SK-N-SH (cell line): ENCODE data around the gene SERPINB13. TPM values are rescaled to one million over a fixed set of nuclear protein-coding genes. Genes with fewer than 3 reads are reported as not detected.

Experiments
- CTCF ChIA-PET: fragments of 300-600, 350-600 bp; formaldehyde crosslinking; extraction: SDS; loops from one replicate; lab custom pipeline; 2021; lab: Yijun Ruan, JAX
- POLR2A ChIA-PET: fragments of 350-600 bp; sonication (Branson Sonifier 250); formaldehyde crosslinking; extraction: SDS; loops from one replicate; lab custom pipeline; 2020; ENCODE audit warnings: antibody characterized with exemption, inconsistent platforms; lab: Yijun Ruan, JAX
- DNase-seq: peaks from one replicate; pipeline ENCODE4 v3.0.0; 2012
- H2AFZ ChIP-seq: fragments of 200-600 bp; sonication (generic); 2 replicates; pipeline ENCODE4 v1.8.1; 2016; ENCODE audit warnings: antibody characterized with exemption, mild to moderate bottlenecking, low read depth
- H3F3A ChIP-seq: fragments of 200-600 bp; sonication (generic); replicated peaks from 2 replicates; pipeline ENCODE3; 2016; ENCODE audit warnings: antibody characterized with exemption, mild to moderate bottlenecking; ENCODE audit not compliant: insufficient read depth
- H3K27ac ChIP-seq, 2 experiments: fragments of 200-500 bp in 1 of 2; fragments of 200-600 bp in 1 of 2; sonication (Bioruptor generic) in 1 of 2; sonication (generic), shearing (Covaris generic) in 1 of 2; 2 replicates each; pipeline versions ENCODE4 v1.5.1 to v1.6.1; 2014 to 2016; ENCODE audit warnings: low read depth in 2 of 2, inconsistent platforms in 1 of 2, low read length in 1 of 2, mild to moderate bottlenecking in 1 of 2, mixed read lengths in 1 of 2
- H3K27me3 ChIP-seq: fragments of 200-600 bp; sonication (generic), shearing (Covaris generic); 2 replicates; pipeline ENCODE4 v1.6.1; 2016; ENCODE audit warnings: mixed run types; ENCODE audit not compliant: insufficient read depth
- H3K36me3 ChIP-seq, 2 experiments: fragments of 200-500 bp in 1 of 2; fragments of 200-600 bp in 1 of 2; sonication (Bioruptor generic) in 1 of 2; sonication (generic) in 1 of 2; replicated peaks in 1 of 2; 2 replicates each; pipeline versions ENCODE3 to v1.5.1; 2014 to 2016; ENCODE audit warnings: low read length in 1 of 2, mild to moderate bottlenecking in 1 of 2; ENCODE audit not compliant: insufficient read depth in 2 of 2, control insufficient read depth in 1 of 2
- H3K4me1 ChIP-seq, 2 experiments: fragments of 200-500 bp in 1 of 2; fragments of 200-600 bp in 1 of 2; sonication (Bioruptor generic) in 1 of 2; sonication (generic), shearing (Covaris generic) in 1 of 2; 2 replicates each; pipeline versions ENCODE4 v1.5.1 to v1.6.1; 2014 to 2016; ENCODE audit warnings: low read depth in 1 of 2, low read length in 1 of 2, mixed run types in 1 of 2; ENCODE audit not compliant: insufficient read depth in 2 of 2, control insufficient read depth in 1 of 2
- H3K4me2 ChIP-seq: fragments of 200-600 bp; sonication (generic), shearing (Covaris generic); 2 replicates; pipeline ENCODE4 v1.6.1; 2017; ENCODE audit warnings: mixed run types
- H3K4me3 ChIP-seq, 2 experiments: fragments of 200-500 bp in 1 of 2; fragments of 200-600 bp in 1 of 2; sonication (Bioruptor generic) in 1 of 2; sonication (generic), shearing (Covaris generic) in 1 of 2; 2 replicates each; pipeline versions ENCODE4 v1.5.1 to v1.8.1; 2014 to 2016; ENCODE audit warnings: low read depth in 2 of 2, inconsistent platforms in 1 of 2, low read length in 1 of 2, mild to moderate bottlenecking in 1 of 2, mixed read lengths in 1 of 2, moderate library complexity in 1 of 2
- H3K79me2 ChIP-seq: fragments of 200-600 bp; sonication (generic); 2 replicates; pipeline ENCODE4 v1.8.1; 2017; ENCODE audit warnings: mild to moderate bottlenecking; ENCODE audit not compliant: insufficient read depth
- H3K9ac ChIP-seq: fragments of 200-600 bp; sonication (generic); 2 replicates; pipeline ENCODE4 v1.6.1; 2017; ENCODE audit warnings: mixed run types
- H3K9me2 ChIP-seq: fragments of 200-600 bp; sonication (generic); 2 replicates; pipeline ENCODE4 v1.6.1; 2017; ENCODE audit warnings: mixed run types
- H3K9me3 ChIP-seq: fragments of 200-600 bp; sonication (generic); 2 replicates; pipeline ENCODE4 v1.6.1; 2017; ENCODE audit warnings: mixed run types, mild to moderate bottlenecking, moderate library complexity
- H4K20me1 ChIP-seq: fragments of 200-600 bp; sonication (generic); 2 replicates; pipeline ENCODE4 v1.6.1; 2017; ENCODE audit warnings: mild to moderate bottlenecking, mixed run types; ENCODE audit not compliant: insufficient read depth
- CHD2 ChIP-seq: fragments of 150-350 bp; IDR thresholded peaks from 2 replicates; pipeline ENCODE4 v1.6.1; 2018; ENCODE audit warnings: low read length; ENCODE audit not compliant: partially characterized antibody
- EP300 ChIP-seq, 2 experiments: IDR thresholded peaks; 2 replicates each; pipeline versions ENCODE4 v1.4.0 to v1.6.1; 2012; ENCODE audit warnings: borderline replicate concordance in 1 of 2, low read depth in 1 of 2, low read length in 1 of 2
- EZH2phosphoT487 ChIP-seq: fragments of 200-600 bp; sonication (generic); IDR thresholded peaks from 2 replicates; pipeline ENCODE4 v1.6.1; 2017; ENCODE audit warnings: low read depth, mixed run types, mild to moderate bottlenecking, antibody characterized with exemption, moderate library complexity, borderline replicate concordance
- FOXM1 ChIP-seq: IDR thresholded peaks from 2 replicates; pipeline ENCODE4 v1.4.0; 2012; ENCODE audit warnings: low read depth, mild to moderate bottlenecking
- GABPA ChIP-seq: IDR thresholded peaks from 2 replicates; pipeline ENCODE4 v1.4.0; 2012; ENCODE audit warnings: low read depth, mild to moderate bottlenecking
- GATA2 ChIP-seq: sonication (generic); formaldehyde crosslinking; IDR thresholded peaks from 2 replicates; pipeline ENCODE4 v1.5.0; 2020; ENCODE audit warnings: mild to moderate bottlenecking, missing genetic modification reagents
- MXI1 ChIP-seq: IDR thresholded peaks from 2 replicates; pipeline ENCODE4 v1.6.1; 2012; ENCODE audit warnings: mild to moderate bottlenecking, low read depth, low read length, improper control_type of control experiment
- NRF1 ChIP-seq: IDR thresholded peaks from 2 replicates; pipeline ENCODE4 v1.6.1; 2012; ENCODE audit warnings: low read depth, mild to moderate bottlenecking, low read length
- POLR2AphosphoS5 ChIP-seq: IDR thresholded peaks from 2 replicates; pipeline ENCODE4 v1.6.1; 2012; ENCODE audit warnings: low read depth, low read length
- RAD21 ChIP-seq: IDR thresholded peaks from 2 replicates; pipeline ENCODE4 v1.6.1; 2012; ENCODE audit warnings: mild to moderate bottlenecking, low read length
- RFX5 ChIP-seq: IDR thresholded peaks from 2 replicates; pipeline ENCODE4 v1.6.1; 2012; ENCODE audit warnings: mild to moderate bottlenecking, improper control_type of control experiment, low read length
- RXRA ChIP-seq: IDR thresholded peaks from 2 replicates; pipeline ENCODE4 v1.4.0; 2012; ENCODE audit warnings: low read depth, mild to moderate bottlenecking, borderline replicate concordance
- SIN3A ChIP-seq: IDR thresholded peaks from 2 replicates; pipeline ENCODE4 v1.6.1; 2012; ENCODE audit warnings: low read depth, mild to moderate bottlenecking, low read length, moderate library complexity, borderline replicate concordance
- SMC3 ChIP-seq: IDR thresholded peaks from 2 replicates; pipeline ENCODE4 v1.6.1; 2012; ENCODE audit warnings: low read depth, low read length, improper control_type of control experiment
- YY1 ChIP-seq: IDR thresholded peaks from 2 replicates; pipeline ENCODE4 v1.4.0; 2012; ENCODE audit warnings: low read depth, mild to moderate bottlenecking
- WGBS: methylation state at CpG from one replicate; pipeline ENCODE4 v1.1.6; 2017; ENCODE audit warnings: low lambda C conversion rate; 5-methylcytosine and 5-hydroxymethylcytosine counted together
- polyA plus RNA-seq, 3 experiments: library from polyadenylated mRNA; depleted of rRNA; stranded (reverse); fragments of >200 nt; gene quantifications; 2 replicates each; pipeline ENCODE4 v1.2.3, GENCODE V29; 2012
- TF ChIP-seq, protein P1 (sequence below): IDR thresholded peaks from 2 replicates; pipeline ENCODE4 v1.4.0; 2012; ENCODE audit warnings: low read depth
- TF ChIP-seq, protein P2 (sequence below): IDR thresholded peaks from 2 replicates; pipeline ENCODE4 v1.4.0; 2012; ENCODE audit warnings: low read depth, borderline replicate concordance

The SERPINB13 gene
- polyA plus RNA-seq, 1 of the 3 experiments (the other 2 are of a cell fraction): not detected

DNA sequence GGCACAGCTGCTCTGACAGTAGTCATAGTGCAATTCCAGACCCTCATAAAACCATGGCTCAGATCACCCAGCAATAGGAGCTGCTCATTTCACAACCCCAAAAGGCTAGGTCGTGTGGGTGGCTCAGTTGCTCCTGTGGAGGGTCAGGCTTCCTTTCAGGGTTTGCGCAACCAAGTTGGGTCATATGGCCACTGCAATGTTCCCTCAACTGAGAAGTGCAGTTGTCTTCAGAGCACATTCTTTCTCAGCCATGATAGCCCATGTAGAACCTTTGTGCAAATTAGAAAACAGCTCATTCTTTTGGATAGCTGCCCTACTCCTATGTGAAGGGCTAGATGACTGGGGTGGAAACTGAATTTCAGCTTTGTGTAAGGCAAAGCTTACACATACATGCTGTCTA is 3.2 kb downstream of the SERPINB13 start:
- Histone ChIP-seq H3K27ac (no peak overlapping the region), H4K20me1 (no peaks in the 10 kb centered on the region), H3K9ac (no peak overlapping the region), H3K27me3 (peaks cover 20% of the 10 kb centered on the region; the same call in 1 of the 2 replicates), H3K4me1 (no peaks in the 10 kb centered on the region; a peak in 1 of 4 replicates), H3K79me2 (no peaks in the 10 kb centered on the region), H3F3A (no peaks in the 10 kb centered on the region), H3K36me3 (no peaks in the 10 kb centered on the region), H3K4me2 (no peak overlapping the region), H3K4me3 (no peak overlapping the region), H3K9me2 (no peaks in the 10 kb centered on the region), H2AFZ (no peak overlapping the region), H3K9me3 (no peaks in the 10 kb centered on the region)
- no peak for DNase-seq
- ChIA-PET CTCF (interaction anchor here (1.9 to 3.3 kb wide), 2 partner anchors 12 to 72 kb away, joined by 8 to 21 read pairs; no protein-coding TSS in a partner anchor), POLR2A (no interaction called here)
- 33% methylated on average over 1 of the region's 2 CpGs for WGBS
- no peak for TF ChIP-seq RAD21
- TF ChIP-seq MXI1: no peak
- TF ChIP-seq EP300 (IDR thresholded peaks at IDR 0.05; ENCODE audit: borderline replicate concordance in 1 of 2, low read depth in 1 of 2, low read length in 1 of 2): no peak
- no peak for TF ChIP-seq EZH2phosphoT487
- TF ChIP-seq SIN3A: no peak
- TF ChIP-seq, protein P1, sequence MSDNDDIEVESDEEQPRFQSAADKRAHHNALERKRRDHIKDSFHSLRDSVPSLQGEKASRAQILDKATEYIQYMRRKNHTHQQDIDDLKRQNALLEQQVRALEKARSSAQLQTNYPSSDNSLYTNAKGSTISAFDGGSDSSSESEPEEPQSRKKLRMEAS: no peak
- no peak for TF ChIP-seq RFX5
- no peak for TF ChIP-seq CHD2
- TF ChIP-seq NRF1: no peak
- TF ChIP-seq, protein P2, sequence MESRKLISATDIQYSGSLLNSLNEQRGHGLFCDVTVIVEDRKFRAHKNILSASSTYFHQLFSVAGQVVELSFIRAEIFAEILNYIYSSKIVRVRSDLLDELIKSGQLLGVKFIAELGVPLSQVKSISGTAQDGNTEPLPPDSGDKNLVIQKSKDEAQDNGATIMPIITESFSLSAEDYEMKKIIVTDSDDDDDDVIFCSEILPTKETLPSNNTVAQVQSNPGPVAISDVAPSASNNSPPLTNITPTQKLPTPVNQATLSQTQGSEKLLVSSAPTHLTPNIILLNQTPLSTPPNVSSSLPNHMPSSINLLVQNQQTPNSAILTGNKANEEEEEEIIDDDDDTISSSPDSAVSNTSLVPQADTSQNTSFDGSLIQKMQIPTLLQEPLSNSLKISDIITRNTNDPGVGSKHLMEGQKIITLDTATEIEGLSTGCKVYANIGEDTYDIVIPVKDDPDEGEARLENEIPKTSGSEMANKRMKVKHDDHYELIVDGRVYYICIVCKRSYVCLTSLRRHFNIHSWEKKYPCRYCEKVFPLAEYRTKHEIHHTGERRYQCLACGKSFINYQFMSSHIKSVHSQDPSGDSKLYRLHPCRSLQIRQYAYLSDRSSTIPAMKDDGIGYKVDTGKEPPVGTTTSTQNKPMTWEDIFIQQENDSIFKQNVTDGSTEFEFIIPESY: no peak
- no peak for TF ChIP-seq YY1
- no peak for TF ChIP-seq GABPA
- no peak for TF ChIP-seq POLR2AphosphoS5
- TF ChIP-seq FOXM1: no peak
- no peak for TF ChIP-seq RXRA
- no peak for TF ChIP-seq GATA2 (CRISPR knock-in tag)
- TF ChIP-seq SMC3: no peak
